Heart left ventricle (tissue), 16 donors: ENCODE measurements around the gene HSF5. TPM values are rescaled to one million over a fixed set of nuclear protein-coding genes. Genes with fewer than 3 reads are reported as not detected.

ENCODE experiments used
- ATAC-seq, 4 donors: fragments of 200-7000 bp; cut with Tn5 transposase; one replicate each; pipeline ENCODE4 v1.9.1; 2020 to 2022; ENCODE audit warnings: moderate library complexity in 4 of 4, mild to moderate bottlenecking in 3 of 4, moderate number of reproducible peaks in 1 of 4
- DNase-seq, 5 donors: peaks; one replicate each; pipeline ENCODE4 v3.0.0-alpha.2; 2020
- H3K27ac ChIP-seq, 12 donors: fragments of 200-600 bp; sonication (generic) in 4 of 12; one replicate each; pipeline versions ENCODE4 v1.5.0 to v1.8.0; 2016 to 2022; ENCODE audit warnings: mild to moderate bottlenecking in 2 of 12
- H3K27me3 ChIP-seq, 9 donors: fragments of 200-600 bp; sonication (generic) in 2 of 9; one replicate each; pipeline versions ENCODE4 v1.5.1 to v1.8.0; 2016 to 2022; ENCODE audit warnings: mild to moderate bottlenecking in 3 of 9
- H3K36me3 ChIP-seq, 9 donors: fragments of 200-600 bp; sonication (generic) in 2 of 9; one replicate each; pipeline versions ENCODE4 v1.5.0 to v1.8.0; 2018 to 2022; ENCODE audit warnings: mild to moderate bottlenecking in 2 of 9
- H3K4me1 ChIP-seq, 12 donors: fragments of 200-600 bp; sonication (generic) in 4 of 12; one replicate each; pipeline versions ENCODE4 v1.5.0 to v1.8.0; 2016 to 2022; ENCODE audit warnings: mild to moderate bottlenecking in 3 of 12
- H3K4me3 ChIP-seq, 12 donors: fragments of 200-600 bp; sonication (generic) in 4 of 12; one replicate each; pipeline versions ENCODE4 v1.5.0 to v1.8.0; 2017 to 2022; ENCODE audit warnings: mild to moderate bottlenecking in 9 of 12, moderate library complexity in 4 of 12
- H3K9me3 ChIP-seq, 12 donors: fragments of 200-600 bp; sonication (generic) in 4 of 12; one replicate each; pipeline versions ENCODE4 v1.5.0 to v1.8.0; 2016 to 2022; ENCODE audit warnings: mild to moderate bottlenecking in 1 of 12
- POLR2A ChIP-seq, 2 donors: fragments of 450-650 bp; IDR thresholded peaks; one replicate each; pipeline ENCODE4 v1.6.1; 2017; ENCODE audit warnings: antibody characterized with exemption in 2 of 2, mild to moderate bottlenecking in 2 of 2, moderate library complexity in 2 of 2
- whole genome bisulfite sequencing, 4 donors: extraction: QIAGEN DNeasy Blood & Tissue Kit in 2 of 4; methylation state at CpG; one replicate each; pipeline versions ENCODE4 v1.1.5 to v1.1.7; 2013 to 2018; 5-methylcytosine and 5-hydroxymethylcytosine counted together
- intact Hi-C, 10 donors: fragments of 100-400 bp; cut with DNase I; formaldehyde crosslinking; loops; one replicate each; pipeline versions ENCODE4 v1.11.1 to v1.14.2; 2022
- polyA plus RNA-seq, 2 donors: library from polyadenylated mRNA; stranded (reverse); fragments of 200-250 nt; gene quantifications; one replicate each; pipeline ENCODE4 v1.2.3, GENCODE V29; 2013
- total RNA-seq, 9 donors: library from RNA; depleted of rRNA in 2 of 9; stranded (reverse); fragments of >200 nt in 2 of 9; fragmentation: NEBNext Ultra II Directional in 3 of 9; extraction: Animal tissue kit (Norgen Biotek cat#: 25700) in 3 of 9; gene quantifications; one replicate each; pipeline versions ENCODE4 v1.1.0 to v1.2.4, GENCODE V29; 2016 to 2023
- TF ChIP-seq, protein P1 (sequence below), 12 donors: fragments of 200-600 bp; sonication (generic) in 4 of 12; IDR thresholded peaks; one replicate each; pipeline versions ENCODE4 v1.5.0 to v1.8.0; 2018 to 2022; ENCODE audit warnings: antibody characterized with exemption in 12 of 12, mild to moderate bottlenecking in 5 of 12
- donor health status: ischemic (EF 13 %, LVEDD 7.1; RV severe dilation, severe dysfunction).
- donor health status: healthy with polysubstance abuse.
- donor health status: DM: no; HTN: yes; CAD: no.
- donor health status: DM: no; HTN: no; CAD: no.
- donor health status: ischemic (EF 25% LVEDD 6.9; RV normal size, moderate dysfunction).
- donor health status: ischemic (EF 25% LVEDD 5.7; RV mildly dilated, moderate dysfunction).
- donor health status: healthy.
- donor health status: DM: yes; HTN: yes; CAD: no.
- donor health status: ischemic (EF 35%, LVEDD 5.7; RV mildly dilated, moderate dysfunction).
- donor health status: nonischemic (EF 11% LVEDD 7.7; RV severe dilation, severe dysfunction).
- donor health status: DM: yes; HTN: yes; CAD: no.
- donor health status: PGD.
- donor health status: ischemic (EF 29% LVEDD 5.4; RV normal size, mild dysfunction).
- donor health status: nonischemic (EF 23%, LVEDD 6.1; RV moderate dilation, normal function).

HSF5 gene
- total and polyA plus RNA-seq, 11 donors, result 0.06 to 0.19 TPM; not detected in 9

DNA sequence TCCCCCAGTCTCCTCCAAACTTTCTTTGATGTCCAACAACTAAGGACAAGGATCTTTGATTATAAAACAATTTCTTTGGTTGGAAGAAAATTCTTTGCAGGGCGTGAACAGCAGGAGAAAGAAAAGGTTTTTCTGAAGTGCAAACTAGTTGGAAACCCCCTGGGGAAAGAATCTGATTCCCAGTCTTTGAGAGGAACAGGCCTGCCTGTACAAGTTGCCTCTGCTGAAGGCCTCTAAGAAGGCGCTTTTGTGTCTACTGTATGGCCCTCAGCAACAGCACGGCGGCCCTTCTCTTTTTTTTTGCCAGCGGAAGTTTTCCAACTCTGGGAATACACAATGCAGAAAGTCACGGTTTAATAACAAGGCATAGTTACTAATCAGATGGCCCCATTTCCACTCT lies 84.9 kb downstream of the HSF5 start:
- Histone ChIP-seq H3K9me3 (no peaks in the 10 kb centered on the region), H3K27me3 (peaks cover 0 to 7% (median 0%) of the 10 kb centered on the region in 9 donors), H3K36me3 (no peaks in the 10 kb centered on the region), H3K4me3 (no peak overlapping the region), H3K27ac (no peak overlapping the region), H3K4me1 (no peaks in the 10 kb centered on the region)
- ATAC-seq, result no peak
- DNase-seq, result no peak
- no peak for TF ChIP-seq POLR2A (IDR thresholded peaks at IDR 0.05)
- intact Hi-C loops, result no loop called here
- WGBS, 4 donors, result 55 to 65% (median 62%) methylated on average over 6 of the region's 6 CpGs

DNA sequence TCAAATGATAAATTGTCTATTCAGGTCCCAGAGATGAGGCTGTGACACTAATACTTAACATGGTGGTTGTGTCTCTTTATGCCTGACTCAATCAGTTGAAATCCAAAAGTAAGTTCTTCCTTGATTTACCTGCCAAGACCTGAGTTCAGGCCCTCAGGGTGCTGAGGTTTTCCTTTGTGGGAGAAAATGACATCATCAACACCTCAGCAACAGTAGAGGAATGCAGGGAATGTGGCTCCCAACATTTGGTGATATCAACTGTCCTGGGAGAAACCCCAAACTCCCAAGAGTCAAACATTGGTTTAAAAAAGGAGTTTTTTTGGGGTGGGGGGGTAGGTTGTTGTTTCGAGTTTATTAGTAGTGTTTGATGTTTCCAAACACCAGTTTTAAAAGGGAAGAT lies 85.5 kb downstream of the HSF5 start:
- no peak overlapping the region for H3K4me3 ChIP-seq
- H3K9me3 ChIP-seq, result no peaks in the 10 kb centered on the region
- ATAC-seq (no peak), DNase-seq (no peak)
- TF ChIP-seq POLR2A (IDR thresholded peaks at IDR 0.05), result no peak
- TF ChIP-seq, protein P1, sequence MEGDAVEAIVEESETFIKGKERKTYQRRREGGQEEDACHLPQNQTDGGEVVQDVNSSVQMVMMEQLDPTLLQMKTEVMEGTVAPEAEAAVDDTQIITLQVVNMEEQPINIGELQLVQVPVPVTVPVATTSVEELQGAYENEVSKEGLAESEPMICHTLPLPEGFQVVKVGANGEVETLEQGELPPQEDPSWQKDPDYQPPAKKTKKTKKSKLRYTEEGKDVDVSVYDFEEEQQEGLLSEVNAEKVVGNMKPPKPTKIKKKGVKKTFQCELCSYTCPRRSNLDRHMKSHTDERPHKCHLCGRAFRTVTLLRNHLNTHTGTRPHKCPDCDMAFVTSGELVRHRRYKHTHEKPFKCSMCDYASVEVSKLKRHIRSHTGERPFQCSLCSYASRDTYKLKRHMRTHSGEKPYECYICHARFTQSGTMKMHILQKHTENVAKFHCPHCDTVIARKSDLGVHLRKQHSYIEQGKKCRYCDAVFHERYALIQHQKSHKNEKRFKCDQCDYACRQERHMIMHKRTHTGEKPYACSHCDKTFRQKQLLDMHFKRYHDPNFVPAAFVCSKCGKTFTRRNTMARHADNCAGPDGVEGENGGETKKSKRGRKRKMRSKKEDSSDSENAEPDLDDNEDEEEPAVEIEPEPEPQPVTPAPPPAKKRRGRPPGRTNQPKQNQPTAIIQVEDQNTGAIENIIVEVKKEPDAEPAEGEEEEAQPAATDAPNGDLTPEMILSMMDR (IDR thresholded peaks at IDR 0.05), result no peak
- WGBS, 4 donors, result 50 to 77% (median 63%) methylated on average over 1 of the region's 1 CpG
- H3K36me3 ChIP-seq, result no peaks in the 10 kb centered on the region
- H3K27me3 ChIP-seq, result peaks cover 0 to 7% (median 0%) of the 10 kb centered on the region in 9 donors
- intact Hi-C loops, result no loop called here
- H3K4me1 ChIP-seq, result no peaks in the 10 kb centered on the region
- no peak overlapping the region for H3K27ac ChIP-seq

DNA sequence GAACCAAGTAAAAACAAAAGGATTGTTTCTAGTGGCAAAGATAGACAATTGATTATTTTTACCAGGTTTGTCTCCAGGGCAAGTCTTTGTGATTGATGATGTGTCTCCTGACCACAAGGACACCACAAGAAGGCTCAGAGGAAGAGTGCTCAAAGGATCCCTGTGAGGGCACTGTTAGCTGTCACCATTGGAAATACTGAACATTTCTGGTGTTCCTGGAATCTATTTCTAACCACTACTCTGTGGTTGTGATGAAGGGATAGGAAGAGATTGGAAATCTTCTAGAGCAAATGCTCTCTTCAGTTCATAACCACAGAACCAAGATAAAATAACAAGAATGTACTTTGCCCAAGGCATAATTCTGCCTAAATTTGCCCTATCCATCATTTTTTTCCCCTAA lies 86.2 kb downstream of the HSF5 start:
- TF ChIP-seq, protein P1 (IDR thresholded peaks at IDR 0.05), result no peak
- TF ChIP-seq POLR2A (IDR thresholded peaks at IDR 0.05), result no peak
- Histone ChIP-seq H3K4me1 (no peaks in the 10 kb centered on the region), H3K36me3 (no peaks in the 10 kb centered on the region), H3K27ac (no peak overlapping the region), H3K4me3 (no peak overlapping the region), H3K27me3 (peaks cover 0 to 7% (median 0%) of the 10 kb centered on the region in 9 donors), H3K9me3 (no peaks in the 10 kb centered on the region)
- DNase-seq (no peak), ATAC-seq (no peak)
- intact Hi-C loops, result no loop called here

DNA sequence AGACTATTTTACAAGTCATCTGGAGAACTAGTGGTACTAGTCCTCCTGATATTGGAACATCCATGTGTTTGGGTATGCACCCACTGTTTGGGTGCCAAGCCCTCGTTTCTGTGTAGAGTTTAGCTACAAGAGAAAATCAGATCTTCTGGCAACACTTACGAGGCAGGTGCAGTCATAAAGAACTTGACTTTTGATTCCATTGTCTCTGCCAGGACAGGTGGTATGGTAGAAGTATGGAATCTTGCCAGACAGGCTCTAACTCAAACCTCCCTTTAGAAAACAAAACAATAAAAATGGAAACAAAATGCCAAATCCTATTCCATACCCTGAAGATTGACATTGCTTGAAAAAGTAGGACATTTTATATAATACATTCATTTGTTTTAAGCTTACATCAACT lies 86.9 kb downstream of the HSF5 start:
- ATAC-seq, result no peak
- Histone ChIP-seq H3K4me3 (no peak overlapping the region), H3K4me1 (no peaks in the 10 kb centered on the region), H3K36me3 (no peaks in the 10 kb centered on the region), H3K9me3 (no peaks in the 10 kb centered on the region), H3K27ac (no peak overlapping the region), H3K27me3 (peaks cover 0 to 1% (median 0%) of the 10 kb centered on the region in 9 donors)
- intact Hi-C loops, result no loop called here
- WGBS, 4 donors, result 64 to 81% (median 70%) methylated on average over 2 of the region's 2 CpGs
- DNase-seq, result no peak
- TF ChIP-seq, protein P1 (IDR thresholded peaks at IDR 0.05), result no peak
- TF ChIP-seq POLR2A (IDR thresholded peaks at IDR 0.05), result no peak

DNA sequence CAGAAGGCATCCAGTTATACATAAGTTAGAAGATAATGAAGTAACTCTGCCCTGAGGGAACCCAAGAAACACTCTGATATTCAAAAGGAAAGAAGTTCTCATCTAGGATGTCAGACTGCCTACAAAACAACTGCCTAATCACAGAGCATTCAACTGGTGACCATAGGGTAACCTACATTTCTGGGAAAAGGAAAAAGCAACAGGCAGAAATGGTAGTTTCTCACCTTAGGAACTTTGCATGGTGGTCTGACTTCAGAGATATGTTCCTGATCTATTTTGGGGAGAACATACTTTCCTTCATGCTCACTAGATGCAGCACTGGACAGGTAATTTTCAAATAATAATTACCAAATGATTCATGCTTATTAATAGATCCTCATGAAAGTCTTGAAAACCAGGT lies 87.4 kb downstream of the HSF5 start:
- intact Hi-C loops, result no loop called here

More for the DNA sequence above, 87.4 kb downstream of the HSF5 start:
- no peak overlapping the region for H3K27ac ChIP-seq
- no peaks in the 10 kb centered on the region for H3K36me3 ChIP-seq
- peaks cover 0 to 6% (median 0%) of the 10 kb centered on the region in 9 donors for H3K27me3 ChIP-seq
- ATAC-seq (no peak), DNase-seq (no peak)
- H3K4me1 ChIP-seq, result no peaks in the 10 kb centered on the region
- TF ChIP-seq, protein P1 (IDR thresholded peaks at IDR 0.05), result no peak
- no peak for TF ChIP-seq POLR2A (IDR thresholded peaks at IDR 0.05)
- H3K9me3 ChIP-seq, result no peaks in the 10 kb centered on the region
- no peak overlapping the region for H3K4me3 ChIP-seq
